ENCODE results near the gene LDLRAP1. TPM values are rescaled to one million over a fixed set of nuclear protein-coding genes. Genes with fewer than 3 reads are reported as not detected.

Gene LDLRAP1
- total RNA-seq, 4 donors from 2014 or later, result 1.2 to 26.6 (median 7.7) TPM

DNA sequence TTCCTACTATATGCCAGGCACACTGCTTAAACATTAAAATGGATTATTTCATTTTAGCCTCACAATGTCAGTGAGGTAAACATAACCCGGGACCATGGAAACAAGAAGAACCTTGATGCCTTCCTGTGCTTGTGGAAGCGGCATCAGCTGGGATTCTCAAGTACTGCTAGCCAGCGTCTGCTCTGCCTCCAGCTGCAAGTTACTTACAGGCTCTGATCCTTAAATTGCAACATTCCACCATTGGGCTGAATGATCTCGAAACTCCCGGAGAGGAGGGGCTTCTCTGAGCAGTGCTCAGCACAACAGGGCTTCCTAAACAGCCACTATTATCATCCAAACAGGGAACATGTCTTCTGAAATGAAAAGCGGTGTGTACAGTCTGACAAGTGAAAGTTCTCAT, 66.5 kb downstream of the LDLRAP1 start:
- intact Hi-C loops (cut with DNase I; ENCODE audit: low total_unique reads), result loop anchor here (5.0 to 10.0 kb wide), 3 partner anchors 135 to 202 kb away; no protein-coding TSS in a partner anchor
- H3K27ac ChIP-seq, result no peak overlapping the region
- H3K36me3 ChIP-seq, result no peaks in the 10 kb centered on the region
- DNase-seq, result no peak
- no peaks in the 10 kb centered on the region for H3K4me1 ChIP-seq
- no peaks in the 10 kb centered on the region for H3K9me3 ChIP-seq
- H3K27me3 ChIP-seq, result no peaks in the 10 kb centered on the region
- TF ChIP-seq, protein P1, sequence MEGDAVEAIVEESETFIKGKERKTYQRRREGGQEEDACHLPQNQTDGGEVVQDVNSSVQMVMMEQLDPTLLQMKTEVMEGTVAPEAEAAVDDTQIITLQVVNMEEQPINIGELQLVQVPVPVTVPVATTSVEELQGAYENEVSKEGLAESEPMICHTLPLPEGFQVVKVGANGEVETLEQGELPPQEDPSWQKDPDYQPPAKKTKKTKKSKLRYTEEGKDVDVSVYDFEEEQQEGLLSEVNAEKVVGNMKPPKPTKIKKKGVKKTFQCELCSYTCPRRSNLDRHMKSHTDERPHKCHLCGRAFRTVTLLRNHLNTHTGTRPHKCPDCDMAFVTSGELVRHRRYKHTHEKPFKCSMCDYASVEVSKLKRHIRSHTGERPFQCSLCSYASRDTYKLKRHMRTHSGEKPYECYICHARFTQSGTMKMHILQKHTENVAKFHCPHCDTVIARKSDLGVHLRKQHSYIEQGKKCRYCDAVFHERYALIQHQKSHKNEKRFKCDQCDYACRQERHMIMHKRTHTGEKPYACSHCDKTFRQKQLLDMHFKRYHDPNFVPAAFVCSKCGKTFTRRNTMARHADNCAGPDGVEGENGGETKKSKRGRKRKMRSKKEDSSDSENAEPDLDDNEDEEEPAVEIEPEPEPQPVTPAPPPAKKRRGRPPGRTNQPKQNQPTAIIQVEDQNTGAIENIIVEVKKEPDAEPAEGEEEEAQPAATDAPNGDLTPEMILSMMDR (IDR thresholded peaks at IDR 0.05), result no peak
- no peak for TF ChIP-seq POLR2A (IDR thresholded peaks at IDR 0.05)
- no peak overlapping the region for H3K4me3 ChIP-seq

DNA sequence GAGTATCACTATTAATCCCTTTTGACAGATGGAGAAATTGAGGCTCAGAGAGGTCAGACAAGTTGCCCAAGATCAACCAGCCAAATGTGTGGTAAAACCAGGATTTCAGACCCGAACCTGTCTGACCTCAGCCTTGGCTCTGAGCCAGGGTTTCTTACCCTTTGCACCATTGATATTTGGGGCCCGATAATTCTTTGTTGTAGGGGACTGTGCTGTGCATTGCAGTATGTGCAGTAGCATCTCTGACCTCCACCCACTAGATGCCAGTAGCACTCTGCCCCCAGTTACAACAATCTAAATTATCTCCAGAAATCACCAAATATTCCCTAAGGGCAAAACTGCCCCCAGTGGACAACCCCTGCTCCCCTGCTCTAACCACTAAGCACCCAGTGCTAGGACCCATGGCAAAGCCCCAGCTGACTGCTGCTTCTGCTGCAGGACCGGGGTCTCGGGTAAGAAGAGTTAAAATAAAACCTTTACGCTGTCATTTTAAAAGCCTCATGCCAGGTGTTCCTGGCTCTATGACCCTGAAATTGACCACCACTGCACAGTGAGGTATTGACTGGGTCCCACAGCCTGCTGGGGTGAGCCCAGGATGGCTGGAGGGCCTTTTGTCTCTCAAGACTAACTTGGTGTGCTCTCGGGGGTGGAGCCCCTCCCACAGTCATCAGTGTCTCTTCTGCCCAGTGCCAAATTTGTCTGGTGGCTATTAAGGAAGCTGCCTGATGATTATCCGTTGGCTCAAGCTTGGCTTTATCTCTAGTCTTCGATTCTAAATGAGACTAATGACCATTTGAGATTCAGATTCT, 67.6 kb downstream of the LDLRAP1 start:
- intact Hi-C loops (cut with DNase I; ENCODE audit: low total_unique reads), result loop anchor here (5.0 to 10.0 kb wide), 2 partner anchors 134 to 186 kb away; no protein-coding TSS in a partner anchor

DNA sequence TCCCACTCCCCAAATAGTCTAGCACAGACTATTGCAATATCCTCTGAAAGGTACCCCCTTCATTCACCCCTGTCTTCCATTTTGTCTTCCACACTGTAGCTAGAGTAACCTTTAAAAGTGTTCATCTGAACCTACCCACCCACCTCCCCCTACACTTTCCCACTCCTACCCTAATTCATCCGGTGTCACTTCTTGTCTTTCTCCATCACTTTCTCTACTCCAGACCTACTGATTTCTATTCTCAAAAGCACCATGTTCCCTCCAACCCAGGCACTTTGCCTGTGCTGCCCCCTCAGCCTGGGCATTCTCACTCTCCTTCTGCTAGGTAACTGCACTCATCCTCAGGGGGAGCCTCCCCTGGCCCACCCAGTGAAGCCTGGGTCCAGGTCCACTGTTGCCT, 68.4 kb downstream of the LDLRAP1 start:
- intact Hi-C loops (cut with DNase I; ENCODE audit: low total_unique reads), result loop anchor here (5.0 to 10.0 kb wide), 2 partner anchors 133 to 185 kb away; no protein-coding TSS in a partner anchor
- TF ChIP-seq, protein P1 (IDR thresholded peaks at IDR 0.05), result no peak
- no peak for TF ChIP-seq POLR2A (IDR thresholded peaks at IDR 0.05)
- no peak for DNase-seq
- no peaks in the 10 kb centered on the region for H3K27me3 ChIP-seq
- H3K4me3 ChIP-seq, result no peak overlapping the region
- H3K4me1 ChIP-seq, result peaks cover 0 to 3% of the 10 kb centered on the region in 2 donors
- H3K9me3 ChIP-seq, result no peaks in the 10 kb centered on the region
- no peaks in the 10 kb centered on the region for H3K36me3 ChIP-seq
- H3K27ac ChIP-seq, result no peak overlapping the region

More for the DNA sequence above, 67.6 kb downstream of the LDLRAP1 start:
- no peaks in the 10 kb centered on the region for H3K27me3 ChIP-seq
- H3K4me1 ChIP-seq, result peaks cover 0 to 3% of the 10 kb centered on the region in 2 donors
- no peaks in the 10 kb centered on the region for H3K36me3 ChIP-seq
- TF ChIP-seq, protein P1 (IDR thresholded peaks at IDR 0.05), result peak in 1 of 4 experiments; percentile 20
- no peak for TF ChIP-seq POLR2A (IDR thresholded peaks at IDR 0.05)
- no peak for DNase-seq
- H3K9me3 ChIP-seq, result no peaks in the 10 kb centered on the region
- no peak overlapping the region for H3K4me3 ChIP-seq
- H3K27ac ChIP-seq, result no peak overlapping the region

DNA sequence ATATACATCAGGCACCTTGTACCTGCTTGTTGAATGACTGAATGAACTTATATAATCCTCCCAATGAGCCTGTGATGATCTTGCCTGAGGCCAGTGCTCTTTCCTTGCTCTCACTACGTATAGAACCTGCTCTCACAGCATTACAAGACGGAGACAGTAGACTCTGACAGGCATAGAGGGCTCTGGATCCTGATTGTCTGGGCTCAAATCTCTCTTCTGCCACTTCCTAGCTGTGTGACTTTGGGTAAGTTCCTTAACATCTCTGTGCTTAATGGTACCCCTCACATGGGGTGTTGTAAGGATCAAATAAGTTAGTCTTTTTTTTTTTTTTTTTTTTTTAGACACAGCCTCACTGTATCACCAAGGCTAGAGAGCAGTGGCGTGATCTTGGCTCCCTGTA, 69.0 kb downstream of the LDLRAP1 start:
- intact Hi-C loops (cut with DNase I; ENCODE audit: low total_unique reads), result loop anchor here (5.0 to 10.0 kb wide), 2 partner anchors 132 to 185 kb away; no protein-coding TSS in a partner anchor
- no peak for TF ChIP-seq POLR2A (IDR thresholded peaks at IDR 0.05)
- TF ChIP-seq, protein P1 (IDR thresholded peaks at IDR 0.05), result no peak
- no peak for DNase-seq
- H3K4me3 ChIP-seq, result no peak overlapping the region
- H3K4me1 ChIP-seq, result peaks cover 0 to 3% of the 10 kb centered on the region in 2 donors
- H3K9me3 ChIP-seq, result no peaks in the 10 kb centered on the region
- H3K27me3 ChIP-seq, result no peaks in the 10 kb centered on the region
- H3K27ac ChIP-seq, result no peak overlapping the region
- no peaks in the 10 kb centered on the region for H3K36me3 ChIP-seq

DNA sequence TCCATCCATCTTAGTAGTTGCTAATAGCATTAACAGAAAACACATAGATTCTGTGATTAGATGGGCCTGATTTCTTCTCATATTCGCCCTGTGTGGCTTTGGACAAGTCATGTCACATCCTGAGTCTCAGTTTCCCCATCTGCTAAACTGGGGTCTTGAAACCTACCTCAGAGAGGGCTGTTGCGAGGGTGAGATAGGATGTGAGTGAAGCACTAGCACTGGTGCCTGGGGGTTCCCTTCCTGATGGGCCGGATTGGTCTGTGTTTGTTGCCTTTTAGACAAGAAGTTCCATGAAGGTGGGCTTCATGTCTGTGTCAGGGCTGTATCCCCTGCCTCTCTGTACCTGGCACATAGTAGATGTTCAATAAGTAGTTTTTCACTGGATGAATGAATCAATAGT, 69.7 kb downstream of the LDLRAP1 start:
- H3K4me3 ChIP-seq, result no peak overlapping the region
- H3K36me3 ChIP-seq, result no peaks in the 10 kb centered on the region
- intact Hi-C loops (cut with DNase I; ENCODE audit: low total_unique reads), result loop anchor here (5.0 to 10.0 kb wide), 2 partner anchors 132 to 184 kb away; no protein-coding TSS in a partner anchor
- no peaks in the 10 kb centered on the region for H3K27me3 ChIP-seq
- DNase-seq, result no peak
- H3K4me1 ChIP-seq, result peaks cover 0 to 3% of the 10 kb centered on the region in 2 donors
- no peak overlapping the region for H3K27ac ChIP-seq
- H3K9me3 ChIP-seq, result no peaks in the 10 kb centered on the region
- no peak for TF ChIP-seq POLR2A (IDR thresholded peaks at IDR 0.05)
- TF ChIP-seq, protein P1 (IDR thresholded peaks at IDR 0.05), result no peak
